Lower lobe of right lung (tissue), 2 donors: ENCODE data around the gene SGMS1. TPM values are rescaled to one million over a fixed set of nuclear protein-coding genes. Genes with fewer than 3 reads are reported as not detected.
A peak's percentile ranks its signal among the peaks of the same experiment; 100 is the strongest.

Experiments used
- ATAC-seq, 2 donors: fragments of 200-7000 bp; cut with Tn5 transposase; one replicate each; pipeline ENCODE4 v1.9.1; 2020 to 2022; ENCODE audit warnings: mild to moderate bottlenecking in 2 of 2, moderate library complexity in 2 of 2
- DNase-seq: peaks from one replicate; pipeline ENCODE4 v3.0.0-alpha.2; 2020
- H3K27ac ChIP-seq: fragments of 200-600 bp; one replicate; pipeline ENCODE4 v1.8.0; 2022
- H3K27me3 ChIP-seq: fragments of 200-600 bp; one replicate; pipeline ENCODE4 v1.8.0; 2022; ENCODE audit warnings: low read depth
- H3K36me3 ChIP-seq: fragments of 200-600 bp; one replicate; pipeline ENCODE4 v1.8.0; 2022; ENCODE audit warnings: mild to moderate bottlenecking
- H3K4me1 ChIP-seq: fragments of 200-600 bp; one replicate; pipeline ENCODE4 v1.8.0; 2022
- H3K4me3 ChIP-seq: fragments of 200-600 bp; one replicate; pipeline ENCODE4 v1.8.0; 2022; ENCODE audit warnings: mild to moderate bottlenecking
- H3K9me3 ChIP-seq: fragments of 200-600 bp; one replicate; pipeline ENCODE4 v1.8.0; 2022
- intact Hi-C: fragments of 100-400 bp; cut with DNase I; formaldehyde crosslinking; loops from one replicate; pipeline ENCODE4 v1.11.0; 2022
- total RNA-seq: library from RNA; stranded (reverse); fragmentation: NEBNext Ultra II Directional; extraction: Animal tissue kit (Norgen Biotek cat#: 25700); gene quantifications from one replicate; pipeline ENCODE4 v1.2.1, GENCODE V29; 2021
- TF ChIP-seq, protein P1 (sequence below): fragments of 200-600 bp; IDR thresholded peaks from one replicate; pipeline ENCODE4 v1.8.0; 2022; ENCODE audit warnings: antibody characterized with exemption, mild to moderate bottlenecking
- donor health status: DM: no; HTN: yes; CAD: no; lungs with severe emphysema.

The SGMS1 gene
- total RNA-seq, 1 donor from 2014 or later, result 72.3 TPM

DNA sequence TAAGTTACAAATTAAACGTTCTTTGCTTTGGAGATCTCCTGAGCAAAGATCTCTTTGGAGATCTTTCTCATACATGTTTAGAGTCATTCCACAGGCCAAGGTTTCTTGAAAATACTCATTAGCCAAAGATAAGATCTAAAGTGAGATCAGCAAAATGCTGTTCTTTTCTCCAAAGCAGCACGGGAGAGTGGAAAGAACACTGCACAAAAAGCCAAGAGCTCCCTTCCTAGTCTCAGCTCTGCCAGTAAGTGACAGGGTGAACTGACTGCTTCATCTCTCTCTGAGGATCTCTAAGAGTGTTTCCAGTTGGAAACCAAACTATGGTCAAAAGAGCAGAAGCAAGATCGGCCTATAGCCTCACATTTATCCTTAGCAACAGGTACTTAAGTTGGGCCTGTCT is 204.0 kb downstream of the SGMS1 start:
- no peak for ATAC-seq
- no peak overlapping the region for H3K4me3 ChIP-seq
- H3K36me3 ChIP-seq, result no peaks in the 10 kb centered on the region
- H3K27ac ChIP-seq, result no peak overlapping the region
- H3K27me3 ChIP-seq, result no peaks in the 10 kb centered on the region
- TF ChIP-seq, protein P1, sequence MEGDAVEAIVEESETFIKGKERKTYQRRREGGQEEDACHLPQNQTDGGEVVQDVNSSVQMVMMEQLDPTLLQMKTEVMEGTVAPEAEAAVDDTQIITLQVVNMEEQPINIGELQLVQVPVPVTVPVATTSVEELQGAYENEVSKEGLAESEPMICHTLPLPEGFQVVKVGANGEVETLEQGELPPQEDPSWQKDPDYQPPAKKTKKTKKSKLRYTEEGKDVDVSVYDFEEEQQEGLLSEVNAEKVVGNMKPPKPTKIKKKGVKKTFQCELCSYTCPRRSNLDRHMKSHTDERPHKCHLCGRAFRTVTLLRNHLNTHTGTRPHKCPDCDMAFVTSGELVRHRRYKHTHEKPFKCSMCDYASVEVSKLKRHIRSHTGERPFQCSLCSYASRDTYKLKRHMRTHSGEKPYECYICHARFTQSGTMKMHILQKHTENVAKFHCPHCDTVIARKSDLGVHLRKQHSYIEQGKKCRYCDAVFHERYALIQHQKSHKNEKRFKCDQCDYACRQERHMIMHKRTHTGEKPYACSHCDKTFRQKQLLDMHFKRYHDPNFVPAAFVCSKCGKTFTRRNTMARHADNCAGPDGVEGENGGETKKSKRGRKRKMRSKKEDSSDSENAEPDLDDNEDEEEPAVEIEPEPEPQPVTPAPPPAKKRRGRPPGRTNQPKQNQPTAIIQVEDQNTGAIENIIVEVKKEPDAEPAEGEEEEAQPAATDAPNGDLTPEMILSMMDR, result no peak
- H3K4me1 ChIP-seq, result peaks cover 39% of the 10 kb centered on the region
- intact Hi-C loops, result loop anchor here (10.0 kb wide), 1 partner anchor 95 kb away; no protein-coding TSS in a partner anchor
- DNase-seq, result no peak
- no peaks in the 10 kb centered on the region for H3K9me3 ChIP-seq

DNA sequence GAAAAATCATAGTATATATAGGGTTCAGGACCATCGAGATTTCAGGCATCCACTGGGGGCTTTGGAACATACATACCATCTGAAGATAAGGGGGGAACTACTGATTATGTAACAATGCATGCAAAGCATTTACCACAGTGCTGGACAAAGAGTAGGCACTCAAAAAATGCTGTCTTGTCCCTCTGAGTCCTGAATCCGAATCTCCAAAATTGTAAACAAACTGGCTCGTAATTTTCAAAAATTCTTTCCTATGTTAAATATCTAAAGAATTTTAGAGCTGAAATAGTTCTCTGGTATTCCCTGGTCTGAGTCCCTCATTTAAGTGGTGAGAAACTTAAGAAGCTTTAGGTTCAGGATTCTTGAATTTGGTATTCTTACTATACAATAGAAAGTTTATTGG is 204.7 kb downstream of the SGMS1 start:
- TF ChIP-seq, protein P1, result no peak
- ATAC-seq (no peak), DNase-seq (no peak)
- no peaks in the 10 kb centered on the region for H3K27me3 ChIP-seq
- H3K9me3 ChIP-seq, result no peaks in the 10 kb centered on the region
- H3K4me1 ChIP-seq, result peaks cover 45% of the 10 kb centered on the region
- peak overlapping the region; percentile 73 for H3K4me3 ChIP-seq
- intact Hi-C loops, result loop anchor here (10.0 kb wide), 1 partner anchor 94 kb away; no protein-coding TSS in a partner anchor
- H3K27ac ChIP-seq, result no peak overlapping the region
- no peaks in the 10 kb centered on the region for H3K36me3 ChIP-seq

DNA sequence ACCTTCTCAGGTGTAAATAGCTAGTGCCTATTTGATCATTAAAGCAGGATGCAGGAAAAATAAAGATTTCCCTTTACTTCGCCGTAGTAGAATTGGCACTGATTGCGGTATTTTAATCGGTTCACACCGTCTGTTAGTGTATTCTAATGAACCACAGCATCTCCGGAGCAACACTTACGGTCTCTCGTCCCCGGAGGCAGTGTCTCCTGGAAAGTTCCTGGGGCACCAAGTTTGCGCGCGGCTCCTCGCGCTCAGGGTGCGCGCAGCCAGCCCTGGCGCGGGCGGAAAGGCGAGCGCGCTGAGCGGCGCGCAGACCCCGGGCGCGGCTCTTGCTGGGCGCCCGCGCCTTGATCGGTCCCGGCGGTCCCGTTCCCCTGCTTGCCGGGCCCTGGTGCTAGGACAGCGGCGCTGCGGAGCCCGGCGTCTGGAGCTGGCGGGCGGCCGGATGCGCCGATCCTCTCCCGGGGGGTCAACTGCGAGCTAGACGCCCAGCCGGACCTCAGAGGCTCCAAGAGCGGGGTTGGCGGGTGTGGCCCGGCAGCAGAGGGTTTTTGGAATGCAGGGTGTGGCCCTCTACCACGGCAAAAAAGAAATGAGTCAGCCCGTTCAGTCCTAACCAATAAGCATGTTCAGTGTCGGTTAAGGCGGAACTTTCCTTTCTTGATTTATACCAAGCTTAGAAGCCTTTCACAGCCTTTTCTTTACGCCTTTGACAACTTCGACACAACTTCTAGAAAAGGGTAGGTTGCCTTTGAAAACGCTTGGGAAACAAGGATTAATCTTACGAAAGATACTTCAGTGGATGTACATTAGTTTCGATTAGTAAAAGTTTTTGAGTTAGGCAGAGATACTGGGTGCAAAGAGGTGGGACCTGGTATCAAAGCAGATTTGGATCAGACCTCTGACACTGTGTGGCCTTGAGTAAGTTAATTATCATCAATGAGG is 205.6 kb downstream of the SGMS1 start:
- DNase-seq (peak; percentile 84), ATAC-seq (peak; percentile 94 to 95)
- intact Hi-C loops, result loop anchor here (10.0 kb wide), 1 partner anchor 93 kb away; no protein-coding TSS in a partner anchor
- Histone ChIP-seq H3K4me3 (peak overlapping the region; percentile 73), H3K9me3 (no peaks in the 10 kb centered on the region), H3K36me3 (no peaks in the 10 kb centered on the region), H3K27ac (peak overlapping the region; percentile 91), H3K27me3 (no peaks in the 10 kb centered on the region), H3K4me1 (peaks cover 55% of the 10 kb centered on the region)
- TF ChIP-seq, protein P1, result peak; percentile 21

DNA sequence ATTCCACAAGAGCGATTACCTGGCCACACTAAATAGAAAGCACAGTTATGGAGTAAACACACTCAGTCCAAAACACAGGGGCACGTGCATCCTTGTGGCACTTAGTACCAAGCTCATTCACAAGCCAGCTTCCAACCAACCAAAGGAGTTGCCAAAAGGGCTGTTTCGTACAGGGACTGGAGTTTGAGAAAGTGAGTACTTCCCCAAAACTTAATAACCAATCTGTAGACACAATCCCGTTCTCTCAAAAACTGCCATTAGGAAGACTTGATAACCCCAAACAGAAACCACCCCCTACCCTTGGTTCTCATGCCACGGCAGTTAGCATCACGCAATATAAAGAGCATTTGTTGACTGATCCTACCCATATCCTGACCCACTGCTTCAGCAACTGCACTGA is 206.3 kb downstream of the SGMS1 start:
- Histone ChIP-seq H3K9me3 (no peaks in the 10 kb centered on the region), H3K36me3 (no peaks in the 10 kb centered on the region), H3K4me3 (peak overlapping the region; percentile 73), H3K27me3 (no peaks in the 10 kb centered on the region), H3K4me1 (peaks cover 56% of the 10 kb centered on the region), H3K27ac (peak overlapping the region; percentile 91)
- intact Hi-C loops, result loop anchor here (10.0 kb wide), 1 partner anchor 93 kb away; no protein-coding TSS in a partner anchor
- DNase-seq, result no peak
- ATAC-seq, result peak; percentile 45 to 61
- TF ChIP-seq, protein P1, result no peak

DNA sequence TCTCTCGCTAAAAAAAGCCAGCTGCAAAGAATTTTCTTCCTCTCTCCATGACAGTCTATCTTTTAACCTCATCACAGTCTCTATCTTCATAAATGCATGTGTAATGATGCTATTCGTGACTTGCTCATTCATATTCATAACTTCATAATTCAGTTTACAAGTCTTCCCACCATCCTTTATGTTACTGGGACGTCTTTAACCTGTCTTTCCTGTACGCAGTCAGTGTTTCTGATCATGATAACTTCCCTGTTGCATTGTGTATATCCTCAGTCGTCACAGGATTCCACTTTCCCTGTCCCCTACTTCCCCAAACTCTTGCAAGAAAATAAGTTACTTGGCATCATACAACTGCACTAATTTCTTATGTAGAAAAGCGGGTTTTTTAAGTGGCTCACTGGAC is 206.9 kb downstream of the SGMS1 start:
- TF ChIP-seq, protein P1, result no peak
- DNase-seq, result no peak
- no peaks in the 10 kb centered on the region for H3K36me3 ChIP-seq
- intact Hi-C loops, result loop anchor here (10.0 kb wide), 1 partner anchor 92 kb away; no protein-coding TSS in a partner anchor
- peak overlapping the region; percentile 73 for H3K4me3 ChIP-seq
- H3K9me3 ChIP-seq, result no peaks in the 10 kb centered on the region
- peak overlapping the region; percentile 91 for H3K27ac ChIP-seq
- H3K27me3 ChIP-seq, result no peaks in the 10 kb centered on the region
- H3K4me1 ChIP-seq, result peaks cover 56% of the 10 kb centered on the region
- no peak for ATAC-seq
